Adrenal gland (tissue), 5 donors: ENCODE results near the gene HDAC11.

Source experiments
- POLR2A ChIP-seq, 2 donors: fragments of 450-650 bp; IDR thresholded peaks; one replicate each; pipeline ENCODE4 v1.6.1; 2017; ENCODE audit warnings: antibody characterized with exemption in 2 of 2, mild to moderate bottlenecking in 2 of 2, moderate library complexity in 1 of 2
- TF ChIP-seq, protein P1 (sequence below), 6 experiments: fragments of 450-650 bp in 4 of 6; fragments of 200-600 bp in 2 of 6; sonication (generic) in 1 of 6; IDR thresholded peaks; 1 replicate in 5 of 6; 2 replicates in 1 of 6; pipeline versions ENCODE4 v1.5.1 to v1.8.0; 2016 to 2021; ENCODE audit warnings: antibody characterized with exemption in 6 of 6, mild to moderate bottlenecking in 2 of 6, moderate library complexity in 1 of 6
- donor health status: DM: no; HTN: no; CAD: no.

DNA sequence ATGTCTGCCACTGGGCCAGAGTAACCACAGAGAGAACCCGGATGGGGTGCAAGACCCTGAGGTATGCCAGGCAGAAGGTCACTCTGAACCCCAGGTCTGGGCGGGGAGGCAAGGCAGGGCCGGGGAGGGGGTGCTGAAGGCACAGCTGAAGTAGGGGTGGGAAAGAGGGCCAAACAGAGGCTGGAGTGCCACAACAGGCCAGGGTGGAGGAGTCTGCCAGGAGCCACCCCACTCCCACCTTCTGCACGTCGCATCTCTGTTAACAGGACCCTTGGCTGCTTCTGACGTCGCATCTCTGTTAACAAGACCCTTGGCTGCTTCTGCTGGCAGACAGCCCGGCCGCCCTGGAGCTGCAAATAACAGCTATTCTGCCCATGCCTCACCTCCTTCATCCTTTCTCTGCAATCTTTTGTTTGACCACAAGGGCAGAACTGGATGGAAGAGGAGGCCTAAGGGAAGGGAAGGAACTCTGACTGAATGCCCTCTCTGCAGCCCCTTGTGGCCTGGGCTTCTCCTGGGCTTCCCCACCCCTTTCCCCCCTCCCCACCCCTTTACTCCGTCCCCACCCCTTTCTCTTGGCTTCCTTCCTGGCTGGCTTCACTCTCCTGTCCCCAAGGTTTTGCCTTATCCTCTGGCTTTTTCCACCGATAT, 48.2 kb downstream of the HDAC11 start:
- no peak for TF ChIP-seq POLR2A (IDR thresholded peaks at IDR 0.05)
- TF ChIP-seq, protein P1, sequence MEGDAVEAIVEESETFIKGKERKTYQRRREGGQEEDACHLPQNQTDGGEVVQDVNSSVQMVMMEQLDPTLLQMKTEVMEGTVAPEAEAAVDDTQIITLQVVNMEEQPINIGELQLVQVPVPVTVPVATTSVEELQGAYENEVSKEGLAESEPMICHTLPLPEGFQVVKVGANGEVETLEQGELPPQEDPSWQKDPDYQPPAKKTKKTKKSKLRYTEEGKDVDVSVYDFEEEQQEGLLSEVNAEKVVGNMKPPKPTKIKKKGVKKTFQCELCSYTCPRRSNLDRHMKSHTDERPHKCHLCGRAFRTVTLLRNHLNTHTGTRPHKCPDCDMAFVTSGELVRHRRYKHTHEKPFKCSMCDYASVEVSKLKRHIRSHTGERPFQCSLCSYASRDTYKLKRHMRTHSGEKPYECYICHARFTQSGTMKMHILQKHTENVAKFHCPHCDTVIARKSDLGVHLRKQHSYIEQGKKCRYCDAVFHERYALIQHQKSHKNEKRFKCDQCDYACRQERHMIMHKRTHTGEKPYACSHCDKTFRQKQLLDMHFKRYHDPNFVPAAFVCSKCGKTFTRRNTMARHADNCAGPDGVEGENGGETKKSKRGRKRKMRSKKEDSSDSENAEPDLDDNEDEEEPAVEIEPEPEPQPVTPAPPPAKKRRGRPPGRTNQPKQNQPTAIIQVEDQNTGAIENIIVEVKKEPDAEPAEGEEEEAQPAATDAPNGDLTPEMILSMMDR (IDR thresholded peaks at IDR 0.05), result no peak
